ENCODE data around the gene EPB41L3.

The EPB41L3 gene

DNA sequence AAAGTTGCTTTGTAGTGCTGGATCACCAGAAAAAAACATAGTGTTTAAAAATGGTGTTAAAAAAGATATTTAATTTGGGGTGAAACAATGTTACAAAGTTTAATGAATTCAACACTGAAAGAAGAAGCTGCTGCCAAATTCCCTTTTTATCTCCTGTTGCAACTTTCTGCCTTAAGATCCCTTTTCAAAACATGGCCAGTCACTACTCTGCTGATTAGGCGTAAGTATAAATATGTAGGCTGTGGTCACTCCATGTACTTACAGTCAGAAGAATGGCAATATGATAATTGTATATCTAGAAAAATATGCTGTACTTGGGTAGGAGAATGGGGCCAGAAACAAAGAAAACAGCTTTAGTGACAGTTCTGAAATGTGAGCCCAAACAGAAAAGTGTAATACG, 124.8 kb downstream of the EPB41L3 start:
- Histone ChIP-seq H3K27me3 (ENCODE audit: insufficient read depth, low read depth, severe bottlenecking) (no peaks in the 10 kb centered on the region), H3K4me3 (ENCODE audit: low read depth, low read length) (no peak overlapping the region), H3K9me3 (ENCODE audit: severe bottlenecking) (no peaks in the 10 kb centered on the region), H3K27ac (no peak overlapping the region), H3K36me3 (peaks cover 21% of the 10 kb centered on the region)
- TF ChIP-seq, protein P1, sequence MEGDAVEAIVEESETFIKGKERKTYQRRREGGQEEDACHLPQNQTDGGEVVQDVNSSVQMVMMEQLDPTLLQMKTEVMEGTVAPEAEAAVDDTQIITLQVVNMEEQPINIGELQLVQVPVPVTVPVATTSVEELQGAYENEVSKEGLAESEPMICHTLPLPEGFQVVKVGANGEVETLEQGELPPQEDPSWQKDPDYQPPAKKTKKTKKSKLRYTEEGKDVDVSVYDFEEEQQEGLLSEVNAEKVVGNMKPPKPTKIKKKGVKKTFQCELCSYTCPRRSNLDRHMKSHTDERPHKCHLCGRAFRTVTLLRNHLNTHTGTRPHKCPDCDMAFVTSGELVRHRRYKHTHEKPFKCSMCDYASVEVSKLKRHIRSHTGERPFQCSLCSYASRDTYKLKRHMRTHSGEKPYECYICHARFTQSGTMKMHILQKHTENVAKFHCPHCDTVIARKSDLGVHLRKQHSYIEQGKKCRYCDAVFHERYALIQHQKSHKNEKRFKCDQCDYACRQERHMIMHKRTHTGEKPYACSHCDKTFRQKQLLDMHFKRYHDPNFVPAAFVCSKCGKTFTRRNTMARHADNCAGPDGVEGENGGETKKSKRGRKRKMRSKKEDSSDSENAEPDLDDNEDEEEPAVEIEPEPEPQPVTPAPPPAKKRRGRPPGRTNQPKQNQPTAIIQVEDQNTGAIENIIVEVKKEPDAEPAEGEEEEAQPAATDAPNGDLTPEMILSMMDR (IDR thresholded peaks at IDR 0.05; ENCODE audit: low read depth, low read length), result no peak
- no peak for DNase-seq

DNA sequence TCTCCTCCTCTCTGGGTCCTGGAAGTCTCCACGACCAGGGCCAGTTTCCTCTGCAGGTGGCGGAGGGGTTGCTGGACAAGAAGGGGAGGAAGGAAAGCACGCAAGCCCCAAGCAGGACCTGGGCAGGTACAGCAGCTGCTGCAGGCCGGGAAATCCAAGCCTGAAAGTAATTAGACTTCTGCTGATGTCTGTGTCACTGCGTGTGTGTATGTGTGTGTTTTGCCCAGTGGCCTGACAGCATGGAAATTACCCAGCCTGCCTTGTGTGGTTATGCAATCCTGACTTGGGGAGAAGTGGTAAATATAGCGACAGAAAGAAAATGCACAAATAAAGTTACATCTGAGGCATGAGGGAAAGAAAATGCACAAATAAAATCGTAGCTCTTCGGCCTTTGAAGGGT, 126.5 kb downstream of the EPB41L3 start:
- H3K27ac ChIP-seq, result no peak overlapping the region
- DNase-seq, result no peak
- no peaks in the 10 kb centered on the region for H3K9me3 ChIP-seq (ENCODE audit: severe bottlenecking)
- no peaks in the 10 kb centered on the region for H3K27me3 ChIP-seq (ENCODE audit: insufficient read depth, low read depth, severe bottlenecking)
- TF ChIP-seq, protein P1 (IDR thresholded peaks at IDR 0.05; ENCODE audit: low read depth, low read length), result no peak
- no peak overlapping the region for H3K4me3 ChIP-seq (ENCODE audit: low read depth, low read length)
- peaks cover 10% of the 10 kb centered on the region for H3K36me3 ChIP-seq

DNA sequence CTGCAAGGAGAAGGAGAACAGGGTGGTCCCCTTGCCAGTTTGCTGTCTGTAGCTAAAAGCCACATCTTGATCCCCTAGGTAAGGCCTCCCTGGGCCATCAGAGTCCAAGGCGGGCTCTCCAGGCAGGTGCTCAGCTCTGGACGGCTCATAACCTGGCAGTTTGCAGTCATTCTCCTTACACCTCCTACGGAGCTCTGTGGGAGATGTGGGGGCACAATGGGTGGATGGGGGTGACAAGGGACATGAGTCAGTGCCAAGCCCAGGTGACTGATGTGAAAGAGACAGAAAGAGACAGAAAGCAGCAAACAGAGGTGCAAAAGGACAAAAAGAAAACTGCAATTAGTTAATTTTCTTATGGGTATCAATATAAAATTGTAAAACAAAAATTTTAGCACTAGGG, 127.7 kb downstream of the EPB41L3 start:
- no peak for DNase-seq
- Histone ChIP-seq H3K36me3 (peaks cover 10% of the 10 kb centered on the region), H3K9me3 (ENCODE audit: severe bottlenecking) (no peaks in the 10 kb centered on the region), H3K4me3 (ENCODE audit: low read depth, low read length) (no peak overlapping the region), H3K27ac (no peak overlapping the region), H3K27me3 (ENCODE audit: insufficient read depth, low read depth, severe bottlenecking) (no peaks in the 10 kb centered on the region)
- TF ChIP-seq, protein P1 (IDR thresholded peaks at IDR 0.05; ENCODE audit: low read depth, low read length), result no peak

DNA sequence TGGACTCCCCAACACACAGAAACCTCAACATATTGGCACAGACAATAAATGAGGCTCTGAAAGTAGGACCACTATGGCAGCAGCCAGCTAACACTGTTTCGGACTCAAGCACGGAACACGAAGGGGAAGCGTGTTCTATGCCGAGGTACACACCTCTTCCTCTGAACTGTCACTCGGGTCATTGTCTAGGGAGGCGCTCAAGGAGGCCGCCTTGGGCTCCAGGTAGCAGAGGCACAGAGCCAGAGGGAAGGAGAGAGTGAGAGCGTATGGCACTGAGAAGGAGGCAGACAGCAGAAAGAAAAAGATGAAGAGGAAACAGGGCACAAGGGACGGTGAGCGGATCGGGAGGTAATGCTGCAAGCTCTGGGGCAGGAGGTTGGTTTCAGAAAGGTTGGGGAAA, 128.1 kb downstream of the EPB41L3 start:
- H3K27ac ChIP-seq, result no peak overlapping the region

DNA sequence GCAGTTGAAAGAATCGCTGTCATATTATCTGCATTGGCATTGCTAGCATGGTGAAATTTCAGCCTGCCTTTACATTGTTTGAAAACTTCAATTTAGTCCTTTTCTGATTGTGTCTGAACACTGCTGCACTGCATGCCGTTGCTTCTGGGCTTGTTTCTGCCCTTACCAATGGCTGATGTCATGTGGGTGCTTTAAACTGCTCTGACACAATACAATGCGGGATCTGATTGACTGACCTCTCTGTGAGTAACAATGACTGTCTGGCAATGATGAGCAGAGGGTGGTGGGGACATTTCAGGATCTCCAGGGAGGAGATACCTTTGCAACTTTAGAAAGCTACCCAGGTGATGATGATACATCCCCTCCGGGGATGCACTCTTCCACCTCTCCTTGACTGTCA, 128.8 kb downstream of the EPB41L3 start:
- H3K27ac ChIP-seq, result no peak overlapping the region

More for the DNA sequence above, 128.1 kb downstream of the EPB41L3 start:
- no peak overlapping the region for H3K4me3 ChIP-seq (ENCODE audit: low read depth, low read length)
- H3K9me3 ChIP-seq (ENCODE audit: severe bottlenecking), result no peaks in the 10 kb centered on the region
- TF ChIP-seq, protein P1 (IDR thresholded peaks at IDR 0.05; ENCODE audit: low read depth, low read length), result no peak
- H3K27me3 ChIP-seq (ENCODE audit: insufficient read depth, low read depth, severe bottlenecking), result no peaks in the 10 kb centered on the region
- H3K36me3 ChIP-seq, result peaks cover 10% of the 10 kb centered on the region
- no peak for DNase-seq

DNA sequence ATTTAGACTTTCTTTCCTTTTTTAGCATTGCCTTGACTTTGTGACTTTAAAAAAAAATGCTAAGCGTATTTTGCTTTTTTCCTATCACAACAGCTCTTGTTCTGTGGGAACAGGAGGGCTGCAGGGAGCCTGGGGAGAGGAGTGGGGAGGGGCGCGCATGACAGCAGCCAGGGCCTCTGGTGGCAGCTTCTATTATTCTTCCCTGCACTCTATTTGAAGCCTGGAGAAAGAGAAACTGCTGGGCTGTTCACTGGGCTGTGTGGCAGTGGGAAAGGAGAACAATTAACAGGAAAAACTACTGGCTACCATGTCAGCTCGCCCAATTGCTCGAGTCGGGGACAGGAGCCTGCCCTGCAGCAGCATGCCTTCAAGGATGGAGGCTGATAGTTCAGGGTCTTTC, 129.3 kb downstream of the EPB41L3 start:
- TF ChIP-seq, protein P1 (IDR thresholded peaks at IDR 0.05; ENCODE audit: low read depth, low read length), result 0 out of 2 replicates have a peak, but pooled peaks have one; percentile 13
- H3K36me3 ChIP-seq, result peaks cover 10% of the 10 kb centered on the region
- H3K27ac ChIP-seq, result no peak overlapping the region
- DNase-seq, result no peak
- H3K4me3 ChIP-seq (ENCODE audit: low read depth, low read length), result no peak overlapping the region
- no peaks in the 10 kb centered on the region for H3K9me3 ChIP-seq (ENCODE audit: severe bottlenecking)
- no peaks in the 10 kb centered on the region for H3K27me3 ChIP-seq (ENCODE audit: insufficient read depth, low read depth, severe bottlenecking)

More for the DNA sequence above, 128.8 kb downstream of the EPB41L3 start:
- Histone ChIP-seq H3K27me3 (ENCODE audit: insufficient read depth, low read depth, severe bottlenecking) (no peaks in the 10 kb centered on the region), H3K36me3 (peaks cover 10% of the 10 kb centered on the region), H3K4me3 (ENCODE audit: low read depth, low read length) (no peak overlapping the region), H3K9me3 (ENCODE audit: severe bottlenecking) (no peaks in the 10 kb centered on the region)
- no peak for DNase-seq
- TF ChIP-seq, protein P1 (IDR thresholded peaks at IDR 0.05; ENCODE audit: low read depth, low read length), result no peak
